ENCODE data around the gene THAP12.

Gene THAP12

GRCh38 chr11:76325185-76325584 lies 55.7 kb downstream of the THAP12 start:
- TF ChIP-seq GATA2 (IDR thresholded peaks at IDR 0.05; ENCODE audit: low read depth, low read length) (no peak), GATA3 (IDR thresholded peaks at IDR 0.05; ENCODE audit: low read depth, low read length) (no peak)

- TF ChIP-seq GATA2 (IDR thresholded peaks at IDR 0.05; ENCODE audit: low read depth, low read length) (no peak), GATA3 (IDR thresholded peaks at IDR 0.05; ENCODE audit: low read depth, low read length) (no peak)
Measured at GRCh38 chr11:76323804-76324203, 57.1 kb downstream of the THAP12 start.

GRCh38 chr11:76322942-76323341 lies 58.0 kb downstream of the THAP12 start:
- no peak for TF ChIP-seq GATA2 (IDR thresholded peaks at IDR 0.05; ENCODE audit: low read depth, low read length)
- TF ChIP-seq GATA3 (IDR thresholded peaks at IDR 0.05; ENCODE audit: low read depth, low read length) = no peak

DNA sequence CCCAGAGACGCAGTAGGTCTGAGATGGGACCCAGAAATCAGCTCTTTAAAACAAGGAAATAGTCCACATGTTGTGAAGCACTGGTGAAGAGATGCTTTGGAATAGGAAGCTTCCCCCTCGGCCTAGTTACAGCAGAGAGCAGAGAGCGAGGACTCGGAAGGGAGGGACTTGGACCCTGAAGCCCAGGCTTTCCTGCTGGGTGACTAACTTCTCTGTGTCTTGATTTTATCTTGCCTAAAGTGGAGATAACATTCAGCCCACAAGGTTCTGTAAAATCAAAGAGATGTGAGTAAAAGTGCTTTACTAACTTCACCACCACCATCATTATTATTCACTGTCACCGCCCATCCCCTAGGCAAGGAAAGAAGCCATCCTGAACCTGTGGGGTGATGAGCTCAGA lies 58.4 kb downstream of the THAP12 start:
- TF ChIP-seq GATA2 (IDR thresholded peaks at IDR 0.05; ENCODE audit: low read depth, low read length) = no peak

- TF ChIP-seq GATA3 (IDR thresholded peaks at IDR 0.05; ENCODE audit: low read depth, low read length) (no peak), GATA2 (IDR thresholded peaks at IDR 0.05; ENCODE audit: low read depth, low read length) (no peak)
Measured at GRCh38 chr11:76321820-76322524, 59.0 kb downstream of the THAP12 start.

- TF ChIP-seq GATA3 (IDR thresholded peaks at IDR 0.05; ENCODE audit: low read depth, low read length) (no peak), GATA2 (IDR thresholded peaks at IDR 0.05; ENCODE audit: low read depth, low read length) (no peak)
Measured at GRCh38 chr11:76321340-76321739, 59.6 kb downstream of the THAP12 start.

DNA sequence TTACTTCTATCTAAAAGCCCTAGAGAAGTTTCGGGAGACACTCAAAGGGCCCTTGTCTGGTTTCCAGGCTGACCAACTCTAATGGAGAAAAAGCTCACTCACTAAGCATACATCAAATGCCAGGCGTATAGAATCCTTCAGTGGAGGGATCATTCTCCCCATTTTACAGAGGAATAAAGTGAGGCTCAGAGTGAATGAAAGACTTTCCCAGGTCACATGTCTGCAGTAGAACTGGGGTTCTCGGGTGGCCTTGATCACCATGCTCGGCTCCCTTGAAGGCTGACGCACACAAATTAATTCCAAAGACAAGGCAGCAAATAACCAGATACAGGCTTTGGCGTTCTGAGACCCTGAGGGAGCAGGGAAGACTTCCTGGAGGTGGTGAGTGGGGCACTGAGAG lies 60.0 kb downstream of the THAP12 start:
- TF ChIP-seq GATA2 (IDR thresholded peaks at IDR 0.05; ENCODE audit: low read depth, low read length) (no peak), GATA3 (IDR thresholded peaks at IDR 0.05; ENCODE audit: low read depth, low read length) (no peak)

DNA sequence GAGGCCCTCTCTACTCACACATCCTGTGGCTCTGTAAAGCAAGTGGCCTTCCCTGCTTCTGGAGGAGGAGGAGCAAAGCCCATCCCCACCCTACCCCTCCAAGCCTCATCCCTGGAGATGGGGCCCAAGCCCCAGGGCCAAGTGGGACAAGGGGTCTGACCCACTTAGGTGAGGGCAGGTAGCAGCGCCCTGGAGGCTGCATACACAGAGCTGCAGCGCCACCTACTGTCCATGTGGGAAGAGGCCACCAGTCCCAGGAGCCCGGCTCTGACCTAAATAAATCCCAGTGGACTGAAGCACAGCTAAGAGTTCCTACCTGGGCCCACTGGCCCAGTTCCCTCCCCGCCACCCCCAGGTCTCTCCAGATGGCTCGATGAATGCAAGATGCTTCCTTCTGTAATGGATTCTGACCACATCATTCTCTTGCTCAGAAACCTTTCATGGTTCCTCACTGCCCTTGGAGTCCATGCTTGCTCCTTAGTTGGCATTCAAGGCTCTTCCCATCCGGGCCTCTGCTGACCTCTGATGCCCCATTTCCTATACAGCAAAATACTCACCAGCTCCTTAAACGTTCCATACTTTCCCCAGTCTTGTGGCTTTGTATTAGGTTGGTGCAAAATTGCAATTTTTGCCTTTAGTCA lies 62.1 kb downstream of the THAP12 start:
- no peak for TF ChIP-seq GATA2 (IDR thresholded peaks at IDR 0.05; ENCODE audit: low read depth, low read length)
- TF ChIP-seq GATA3 (IDR thresholded peaks at IDR 0.05; ENCODE audit: low read depth, low read length) = no peak

DNA sequence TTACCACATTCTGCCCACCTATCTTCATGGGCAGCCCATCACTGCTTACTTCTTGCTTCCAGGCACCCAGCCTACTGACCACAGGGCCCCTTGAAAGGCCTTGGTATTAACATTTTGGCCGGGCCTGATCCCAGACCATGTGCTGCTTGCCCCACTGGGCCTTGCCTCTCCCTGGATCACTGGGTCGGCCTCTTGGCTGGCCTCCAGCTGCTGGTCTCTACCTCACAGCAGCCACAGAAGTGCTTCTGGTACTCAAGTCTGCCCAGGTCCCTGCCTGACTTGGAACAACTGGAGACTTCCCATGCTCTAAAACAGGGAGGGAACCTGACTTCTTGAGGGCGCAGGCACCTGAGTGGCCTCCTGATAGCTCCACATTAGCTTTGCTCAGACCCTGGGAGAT lies 63.6 kb downstream of the THAP12 start:
- TF ChIP-seq GATA3 (IDR thresholded peaks at IDR 0.05; ENCODE audit: low read depth, low read length) (no peak), GATA2 (IDR thresholded peaks at IDR 0.05; ENCODE audit: low read depth, low read length) (no peak)

GRCh38 chr11:76316726-76317125 lies 64.2 kb downstream of the THAP12 start:
- no peak for TF ChIP-seq GATA2 (IDR thresholded peaks at IDR 0.05; ENCODE audit: low read depth, low read length)
- TF ChIP-seq GATA3 (IDR thresholded peaks at IDR 0.05; ENCODE audit: low read depth, low read length) = no peak

- TF ChIP-seq GATA2 (IDR thresholded peaks at IDR 0.05; ENCODE audit: low read depth, low read length) (no peak), GATA3 (IDR thresholded peaks at IDR 0.05; ENCODE audit: low read depth, low read length) (no peak)
Measured at GRCh38 chr11:76315182-76315853, 65.6 kb downstream of the THAP12 start.

- TF ChIP-seq GATA2 (IDR thresholded peaks at IDR 0.05; ENCODE audit: low read depth, low read length) (no peak), GATA3 (IDR thresholded peaks at IDR 0.05; ENCODE audit: low read depth, low read length) (no peak)
Measured at GRCh38 chr11:76314741-76315090, 66.2 kb downstream of the THAP12 start.

- TF ChIP-seq GATA3 (IDR thresholded peaks at IDR 0.05; ENCODE audit: low read depth, low read length) (no peak), GATA2 (IDR thresholded peaks at IDR 0.05; ENCODE audit: low read depth, low read length) (no peak)
Measured at GRCh38 chr11:76313913-76314740, 66.8 kb downstream of the THAP12 start.

DNA sequence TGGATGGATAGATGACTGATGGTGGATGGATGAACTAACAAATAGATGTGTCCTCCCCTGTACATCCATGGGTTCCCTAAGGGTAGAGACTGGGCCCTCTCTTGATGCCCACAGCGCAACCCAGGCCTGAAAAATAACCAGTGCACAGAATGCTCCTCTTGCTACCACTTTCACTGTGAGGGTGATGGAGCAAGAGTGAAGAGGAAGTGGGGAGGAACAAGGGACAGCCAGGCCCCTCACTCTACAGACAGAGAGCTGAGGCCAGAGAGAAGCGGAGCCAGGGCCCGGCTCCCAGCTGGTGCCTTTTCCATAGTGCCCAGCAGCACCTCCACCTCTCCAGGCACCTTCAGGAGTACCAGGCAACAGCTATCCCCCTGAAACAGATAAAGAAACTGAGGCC lies 67.7 kb downstream of the THAP12 start:
- TF ChIP-seq GATA3 (IDR thresholded peaks at IDR 0.05; ENCODE audit: low read depth, low read length) (no peak), GATA2 (IDR thresholded peaks at IDR 0.05; ENCODE audit: low read depth, low read length) (no peak)

Data from SH-SY5Y (cell line).